ENCODE data around the gene C14orf180.

- TF ChIP-seq CTCF (IDR thresholded peaks at IDR 0.05) (no peak), POLR2A (IDR thresholded peaks at IDR 0.05) (no peak)
These were observed 6.9 kb upstream of the C14orf180 start for GRCh38 chr14:104572668-104573067.

Measured in ovary (tissue), 3 donors.